Endometrial microvascular endothelial cells (primary cell): ENCODE results near the gene SEMA3E. TPM values are rescaled to one million over a fixed set of nuclear protein-coding genes. Genes with fewer than 3 reads are reported as not detected.
"Not testable (repeated sequence)": the region's sequence is repeated elsewhere in the genome, so short reads cannot be mapped to it uniquely, and the experiment has no call there.

Experiments used
- in situ Hi-C: cut with HindIII; loops from 2 replicates; pipeline ENCODE4 v1.10.0; 2017; ENCODE audit warnings: low sequenced_read_pairs, low pct_unique_long_range_greater_than_20kb; ENCODE audit errors: inconsistent ontology term
- total RNA-seq: library from RNA; depleted of rRNA; stranded (reverse); fragments of >200 nt; gene quantifications from one replicate; pipeline ENCODE4 v1.2.3, GENCODE V29; 2015; ENCODE audit errors: inconsistent ontology term

Gene SEMA3E
- total RNA-seq, 1 donor from 2014 or later: under 0.01 TPM

DNA sequence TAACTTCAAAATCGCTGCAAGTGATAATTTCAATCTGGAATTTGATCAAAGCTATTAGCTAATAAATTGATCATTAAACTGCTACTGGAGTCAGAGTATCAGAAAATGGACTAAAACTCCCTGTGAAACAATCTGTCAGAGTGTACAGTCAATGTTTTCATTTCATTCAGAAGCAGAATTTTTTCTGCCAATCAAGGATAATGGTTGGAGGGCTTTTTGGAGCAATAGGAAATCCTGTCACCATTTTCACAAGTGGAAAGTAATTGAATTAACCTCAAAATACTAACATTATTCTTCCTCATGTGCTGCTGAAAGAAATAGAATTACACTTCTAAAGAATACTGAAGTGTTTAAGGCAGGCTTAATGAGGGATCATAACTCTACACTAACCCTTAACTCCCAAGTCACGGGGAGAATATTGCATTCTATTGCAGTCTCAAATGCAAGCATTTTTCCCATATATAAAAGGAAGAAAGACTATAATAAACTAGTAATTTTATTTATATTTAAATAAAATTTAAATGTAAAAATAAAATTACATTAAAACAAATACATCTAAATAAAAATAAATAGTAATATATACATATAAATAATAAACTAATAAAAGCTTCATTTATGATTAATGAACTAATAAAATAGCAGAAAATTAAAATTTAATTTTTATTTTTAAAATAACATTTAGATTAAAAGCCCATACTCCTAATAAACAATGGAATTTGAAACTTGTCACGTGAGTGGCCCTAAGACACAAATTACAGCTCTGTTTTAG, 67.1 kb downstream of the SEMA3E start:
- in situ Hi-C loops: no loop called here

DNA sequence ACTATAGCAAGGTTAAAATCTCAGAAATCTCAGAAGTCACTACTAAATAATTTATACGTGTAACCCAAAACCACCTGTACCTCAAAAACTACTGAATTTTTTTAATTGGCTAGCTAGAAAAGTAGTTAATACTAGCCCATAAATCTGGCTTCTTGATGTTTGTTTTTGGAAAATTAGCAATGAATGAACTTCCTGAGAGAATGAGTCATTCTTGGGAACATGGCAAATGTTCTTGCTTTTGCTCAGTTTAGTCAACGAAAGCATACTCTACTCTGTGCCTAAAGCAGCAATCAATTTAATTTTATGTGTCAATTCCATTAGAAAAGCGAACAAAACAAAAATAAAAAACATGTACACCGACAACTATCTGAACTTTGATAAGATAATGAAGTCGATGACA, 69.2 kb downstream of the SEMA3E start:
- in situ Hi-C loops: no loop called here

GRCh38 chr7:83575436-83575835, 73.5 kb downstream of the SEMA3E start:
- in situ Hi-C loops: no loop called here

DNA sequence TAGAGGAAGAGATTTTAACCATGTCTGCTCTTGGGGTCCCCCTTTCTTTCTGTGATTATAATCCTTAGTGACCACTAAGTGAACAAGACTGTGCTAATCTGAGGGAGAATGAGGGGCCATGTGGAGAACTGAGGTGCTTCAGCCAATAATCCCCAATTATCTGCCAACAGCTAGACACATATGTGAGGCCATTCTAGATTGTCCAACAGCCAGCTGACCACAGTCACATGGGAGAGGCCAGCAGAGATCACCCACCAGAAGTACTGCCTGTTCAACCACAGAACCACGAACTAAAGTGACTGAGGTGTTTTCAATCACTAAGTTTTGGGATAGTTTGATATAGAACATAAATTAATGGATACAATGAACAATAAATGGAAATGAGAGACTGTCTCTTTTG, 74.3 kb downstream of the SEMA3E start:
- in situ Hi-C loops: no loop called here

- in situ Hi-C loops: no loop called here
Observed at GRCh38 chr7:83562960-83563359, 86.0 kb downstream of the SEMA3E start.

DNA sequence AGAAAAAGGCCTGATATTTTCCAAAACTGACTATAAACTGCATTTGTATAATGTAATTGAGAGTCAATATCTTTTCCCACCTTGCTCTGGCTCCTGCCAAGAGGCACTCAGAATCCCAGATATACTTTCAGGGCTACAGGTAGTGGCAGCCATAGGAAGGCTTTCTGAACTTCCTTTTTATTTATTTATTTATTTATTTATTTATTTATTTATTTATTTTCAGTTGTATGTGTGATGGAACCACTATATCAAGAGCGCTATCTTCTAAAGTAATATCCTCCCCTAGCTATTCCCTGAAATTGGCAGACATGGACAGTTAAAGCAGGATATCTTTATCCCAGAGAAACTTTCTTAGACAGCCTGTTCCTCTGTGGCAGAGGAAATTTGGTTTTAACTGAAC, 86.7 kb downstream of the SEMA3E start:
- in situ Hi-C loops: no loop called here

- in situ Hi-C loops: no loop called here
Observed at GRCh38 chr7:83559887-83560286, 89.1 kb downstream of the SEMA3E start.

- in situ Hi-C loops: not testable (repeated sequence)
Observed at GRCh38 chr7:83552556-83552955, 96.4 kb downstream of the SEMA3E start.

DNA sequence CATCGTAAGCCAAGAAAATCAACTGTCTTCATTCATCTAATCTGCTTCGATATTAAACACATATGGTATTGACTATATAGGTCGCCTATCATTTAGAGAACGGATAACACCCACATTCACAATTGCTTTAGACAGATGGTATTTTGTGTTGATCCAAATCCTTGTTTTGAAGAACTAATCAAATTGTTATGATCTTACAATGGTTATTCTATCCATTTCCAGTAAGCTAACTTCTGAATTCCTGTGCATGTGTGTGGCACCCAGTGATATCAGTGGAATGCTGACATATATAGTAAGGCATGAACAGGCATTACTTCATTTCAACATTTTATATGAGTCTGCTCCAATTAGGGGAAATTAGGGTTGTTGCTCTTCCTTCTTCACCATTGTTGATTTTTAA, 98.8 kb downstream of the SEMA3E start:
- in situ Hi-C loops: no loop called here

GRCh38 chr7:83548250-83548649, 100.7 kb downstream of the SEMA3E start:
- in situ Hi-C loops: no loop called here

GRCh38 chr7:83547526-83547925, 101.4 kb downstream of the SEMA3E start:
- in situ Hi-C loops: no loop called here

GRCh38 chr7:83546586-83546985, 102.4 kb downstream of the SEMA3E start:
- in situ Hi-C loops: no loop called here

- in situ Hi-C loops: no loop called here
Observed at GRCh38 chr7:83541187-83541960, 107.6 kb downstream of the SEMA3E start.

- in situ Hi-C loops: no loop called here
Observed at GRCh38 chr7:83534488-83534887, 114.5 kb downstream of the SEMA3E start.

- in situ Hi-C loops: no loop called here
Observed at GRCh38 chr7:83532219-83532618, 116.7 kb downstream of the SEMA3E start.

DNA sequence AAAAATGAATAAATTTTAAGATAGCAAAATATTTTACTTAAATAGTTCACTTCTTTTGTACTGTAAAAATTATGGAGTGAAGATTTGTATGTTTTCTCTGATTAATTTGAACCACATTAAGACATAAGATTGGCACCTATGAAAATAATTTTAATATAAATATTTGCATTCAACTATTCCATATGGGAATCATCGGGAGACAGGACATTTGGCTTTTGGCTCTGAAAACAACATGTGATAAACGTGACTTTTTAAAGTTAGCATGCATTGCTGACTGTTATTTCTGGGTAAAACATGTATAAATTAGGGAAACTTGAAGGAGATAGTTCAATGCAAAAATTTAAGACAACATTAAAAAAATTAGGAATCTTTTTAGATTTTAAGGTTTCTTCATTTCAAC, 117.2 kb downstream of the SEMA3E start:
- in situ Hi-C loops: no loop called here

- in situ Hi-C loops: no loop called here
Observed at GRCh38 chr7:83528925-83529423, 120.0 kb downstream of the SEMA3E start.

- in situ Hi-C loops: no loop called here
Observed at GRCh38 chr7:83524277-83525075, 124.5 kb downstream of the SEMA3E start.

GRCh38 chr7:83520726-83521125, 128.2 kb downstream of the SEMA3E start:
- in situ Hi-C loops: no loop called here
